Activated effector memory CD4-positive, alpha-beta T cell treated with Interleukin-2 at 50 U/mL for 16 hours (primary cell): ENCODE data around the gene APBB2.

Experiments used
- DNase-seq: peaks from one replicate; pipeline ENCODE4 v3.0.0-alpha.2; 2020

APBB2 gene

GRCh38 chr4:41215155-41215554, 813 bp upstream of the APBB2 start:
- no peak for DNase-seq

GRCh38 chr4:41214825-41215146, 444 bp upstream of the APBB2 start:
- no peak for DNase-seq

GRCh38 chr4:41213625-41214135, 662 bp downstream of the APBB2 start:
- DNase-seq, result no peak

DNA sequence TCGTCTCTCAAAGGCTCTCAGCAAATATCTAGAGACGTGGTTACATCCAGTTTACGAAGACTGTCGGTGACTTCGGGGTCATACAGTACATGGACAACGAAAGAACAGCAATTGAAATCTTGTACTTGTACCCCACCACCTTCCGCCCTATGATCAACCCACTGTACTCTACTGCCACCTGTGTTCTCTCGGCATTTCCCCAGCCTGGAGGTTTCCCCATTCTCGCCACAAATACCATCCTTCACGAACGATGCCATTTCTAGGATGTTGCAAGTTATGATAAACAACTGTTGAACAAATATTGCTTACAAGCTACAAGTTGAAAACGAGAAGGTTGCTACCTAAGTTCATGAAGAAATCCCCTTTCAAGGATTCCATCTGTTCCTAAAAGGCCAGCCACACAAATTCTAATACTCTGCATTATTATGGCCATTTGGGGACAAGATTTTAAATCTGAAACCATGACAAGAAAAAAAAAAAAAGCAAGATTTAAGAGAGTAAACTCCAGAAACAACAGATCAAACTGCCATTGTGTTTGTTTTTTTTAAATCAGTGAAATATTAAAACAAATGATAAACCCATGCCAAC, 1.6 kb downstream of the APBB2 start:
- DNase-seq, result no peak

- no peak for DNase-seq
Measured at GRCh38 chr4:41211951-41212615, 2.3 kb downstream of the APBB2 start.

DNA sequence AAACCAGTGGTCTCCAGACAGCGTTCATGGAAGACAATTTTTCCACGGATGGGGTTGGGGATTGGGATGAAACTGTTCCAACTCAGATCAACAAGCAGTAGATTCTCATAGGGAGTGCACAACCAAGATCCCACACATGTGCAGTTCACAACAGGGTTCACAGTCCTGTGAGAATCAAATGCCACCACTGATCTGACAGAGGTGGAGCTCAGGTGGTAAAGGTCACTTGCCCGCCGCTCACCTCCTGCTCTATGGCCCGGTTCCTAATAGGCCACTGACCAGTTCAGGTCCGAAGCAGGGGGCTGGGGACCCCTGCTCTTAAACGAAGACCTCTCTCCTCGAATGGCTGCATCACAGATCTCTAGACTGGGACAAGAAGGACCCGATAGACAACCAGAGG, 4.4 kb downstream of the APBB2 start:
- no peak for DNase-seq

GRCh38 chr4:41209187-41209586, 5.2 kb downstream of the APBB2 start:
- DNase-seq, result no peak

GRCh38 chr4:41207291-41207831, 7.0 kb downstream of the APBB2 start:
- DNase-seq, result no peak

- DNase-seq, result no peak
Measured at GRCh38 chr4:41205854-41206460, 8.4 kb downstream of the APBB2 start.

DNA sequence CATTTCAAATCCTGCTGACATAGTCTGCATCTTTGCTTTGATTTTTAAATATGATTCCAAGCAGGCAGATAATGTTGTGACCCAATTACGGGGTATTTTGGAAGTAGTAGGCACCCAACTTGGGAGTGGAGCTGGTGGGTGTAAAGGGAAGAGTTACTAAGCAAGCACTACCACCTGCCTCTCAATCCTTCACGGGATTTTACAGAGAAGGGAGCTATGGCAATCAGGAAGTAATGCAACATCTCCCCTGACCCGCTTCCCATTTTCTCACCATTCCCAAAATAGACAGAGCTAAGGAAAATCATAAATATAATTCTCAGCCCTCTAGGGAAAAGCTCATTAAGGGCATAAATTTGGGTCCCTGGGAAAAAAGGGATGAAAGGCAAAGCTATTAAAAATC, 9.2 kb downstream of the APBB2 start:
- no peak for DNase-seq

DNA sequence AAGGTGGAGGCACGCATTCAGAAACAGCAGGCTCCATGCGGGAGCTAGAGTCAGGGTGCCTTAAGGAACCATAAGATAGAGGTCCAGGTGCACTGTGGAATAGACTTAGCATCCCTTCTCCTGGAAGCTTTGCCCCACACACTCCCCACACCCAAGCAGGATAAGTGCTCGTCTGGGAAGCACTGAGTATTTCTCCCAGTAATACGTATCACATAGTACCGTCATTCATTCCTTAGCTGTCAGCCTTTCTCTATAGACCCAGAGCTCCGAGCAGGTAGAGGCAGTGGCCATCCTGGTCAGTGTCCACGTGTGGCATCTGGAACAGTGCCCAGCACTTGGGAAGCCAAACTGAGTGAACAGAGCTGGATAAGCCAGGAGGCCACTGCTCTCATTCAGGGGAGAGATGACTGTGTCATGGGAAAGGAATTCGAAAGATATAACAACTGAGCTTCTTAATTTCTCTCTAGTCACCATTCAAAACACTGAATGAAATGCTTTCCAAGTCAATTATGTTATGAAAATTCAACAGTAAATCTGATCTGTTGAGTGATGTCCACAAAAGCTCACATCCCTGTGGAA, 9.9 kb downstream of the APBB2 start:
- DNase-seq, result no peak

DNA sequence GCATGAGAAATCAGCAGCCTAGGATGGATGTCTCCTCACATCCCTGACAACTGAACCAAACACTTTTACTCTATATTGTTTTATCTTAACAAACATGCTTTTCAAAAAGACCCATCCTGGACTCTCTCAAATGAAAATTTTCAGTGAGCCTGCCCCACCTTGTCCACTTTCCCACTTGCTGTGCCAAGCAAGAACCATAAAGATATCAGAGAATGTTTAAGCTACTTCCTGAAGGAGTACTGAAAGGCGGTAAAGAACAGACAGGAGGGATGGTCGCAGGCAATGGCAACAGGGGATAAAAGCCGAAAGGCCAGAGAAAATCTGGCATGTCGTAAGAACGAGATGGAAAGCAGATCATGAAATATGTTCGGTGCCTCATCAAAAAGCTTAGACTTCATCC, 10.5 kb downstream of the APBB2 start:
- DNase-seq, result no peak

DNA sequence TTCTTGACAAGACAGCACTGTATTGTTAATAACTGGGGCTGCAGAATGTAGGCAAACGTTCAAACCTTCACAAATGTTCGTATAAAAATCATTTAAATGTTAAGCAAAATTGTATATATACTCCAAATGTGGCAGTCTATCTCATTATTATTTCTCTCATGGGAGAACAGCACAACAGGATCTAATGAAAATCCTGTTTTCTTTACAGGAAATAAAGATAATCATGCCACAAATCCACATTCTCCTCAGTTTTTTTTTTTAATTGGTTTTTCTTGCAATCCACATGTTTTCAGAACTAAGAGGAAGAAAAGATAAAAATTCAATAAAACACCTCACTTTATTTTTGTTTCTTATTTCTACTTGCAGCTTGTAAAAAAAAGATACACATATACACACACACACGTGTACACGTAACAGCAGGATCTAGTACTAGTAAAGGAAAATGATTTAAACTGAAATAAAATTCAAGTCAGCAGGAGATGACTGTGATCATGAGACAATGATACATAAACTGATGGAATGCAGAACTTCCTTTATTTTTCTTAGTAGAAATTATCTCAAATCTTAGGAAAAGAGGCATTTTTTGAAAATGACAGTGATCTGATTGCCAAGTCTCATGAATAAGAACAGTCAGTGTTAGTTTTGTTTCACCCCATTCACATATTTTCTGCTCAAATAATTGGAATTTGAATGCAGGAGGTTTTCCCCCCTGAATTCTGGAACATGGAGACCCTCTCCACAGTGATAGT, 11.3 kb downstream of the APBB2 start:
- DNase-seq, result no peak

GRCh38 chr4:41202356-41202755, 12.0 kb downstream of the APBB2 start:
- DNase-seq, result no peak

DNA sequence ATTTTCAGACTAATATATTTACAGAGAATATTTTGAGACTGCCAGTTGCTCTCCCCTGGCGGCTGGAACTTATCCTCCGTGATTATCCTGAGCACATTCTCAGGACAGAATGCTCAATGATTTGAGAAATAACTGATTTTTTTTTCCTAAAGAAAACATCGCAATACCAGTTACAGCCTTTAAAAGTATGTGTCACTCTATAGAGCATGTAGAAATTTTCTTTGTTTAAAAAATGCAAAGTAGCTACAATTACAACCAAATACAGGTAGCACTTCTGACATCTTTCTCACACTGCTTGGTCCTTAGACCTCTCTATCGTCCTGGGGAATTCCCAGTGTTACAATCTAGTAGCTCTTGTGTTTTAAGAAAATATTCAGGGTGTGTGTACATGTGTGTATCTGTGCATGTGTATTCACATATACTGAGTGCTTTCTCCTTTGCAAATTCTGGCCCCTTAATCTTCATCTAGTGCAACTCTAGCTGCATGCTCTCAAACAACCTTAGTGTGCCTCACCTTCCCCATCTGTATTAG, 13.8 kb downstream of the APBB2 start:
- no peak for DNase-seq

- DNase-seq, result no peak
Measured at GRCh38 chr4:41199788-41200187, 14.6 kb downstream of the APBB2 start.

- DNase-seq, result no peak
Measured at GRCh38 chr4:41197996-41198395, 16.3 kb downstream of the APBB2 start.

DNA sequence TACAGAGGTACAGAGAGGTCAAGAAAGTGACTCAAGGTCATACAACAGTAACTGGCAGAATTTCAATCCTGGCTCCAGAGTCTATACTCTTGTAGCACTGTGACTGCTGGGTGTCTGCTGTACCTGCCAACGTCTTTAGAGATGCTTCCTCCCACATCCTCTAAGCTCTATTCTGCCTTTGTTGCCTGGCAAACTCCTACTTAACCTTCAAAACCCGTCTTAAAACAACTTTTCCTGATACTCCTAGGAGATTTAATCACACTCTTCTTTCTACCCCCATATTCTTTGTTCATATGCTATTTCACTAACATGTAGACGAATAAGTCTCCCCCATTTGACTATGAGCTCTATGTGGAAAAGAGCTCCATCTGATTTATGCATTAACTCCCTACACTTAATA, 16.8 kb downstream of the APBB2 start:
- no peak for DNase-seq

DNA sequence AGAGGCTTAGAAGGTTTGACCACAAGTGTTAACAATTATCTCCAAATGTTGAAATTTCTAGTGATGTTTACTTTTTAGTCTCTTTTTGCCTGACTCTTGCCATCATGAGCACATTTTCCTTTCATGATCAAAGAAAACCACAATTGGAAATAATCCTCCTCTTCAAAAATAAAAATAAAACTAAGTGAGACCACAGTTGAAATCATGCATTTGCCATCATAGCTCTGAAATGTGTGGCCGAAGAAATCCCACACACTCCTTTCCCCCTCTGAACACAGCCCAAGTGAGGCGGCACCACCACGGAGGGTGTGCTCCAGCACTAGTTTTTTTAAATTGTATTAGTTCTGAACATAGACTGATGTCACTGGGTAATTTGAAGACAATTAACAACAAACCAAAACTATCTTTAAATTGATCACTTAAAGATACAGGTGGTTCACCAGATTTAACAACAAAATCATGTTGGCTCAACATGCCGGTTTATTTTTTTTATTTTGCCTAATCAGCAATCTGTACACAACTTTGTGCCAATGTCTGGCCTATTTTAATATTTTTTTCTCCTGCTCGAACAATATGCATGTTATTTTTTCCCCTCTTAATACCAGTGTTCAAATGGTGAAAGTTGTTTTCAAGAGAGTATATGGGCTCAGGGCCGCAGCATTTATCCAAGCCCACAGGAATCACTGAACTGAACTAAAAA, 17.6 kb downstream of the APBB2 start:
- DNase-seq, result no peak

GRCh38 chr4:41192136-41192535, 22.2 kb downstream of the APBB2 start:
- DNase-seq, result no peak

GRCh38 chr4:41189666-41190065, 24.7 kb downstream of the APBB2 start:
- no peak for DNase-seq

GRCh38 chr4:41189076-41189475, 25.3 kb downstream of the APBB2 start:
- DNase-seq, result no peak
